IMR-90 (cell line): ENCODE data around the gene KIAA0513. TPM values are rescaled to one million over a fixed set of nuclear protein-coding genes. Genes with fewer than 3 reads are reported as not detected.

Experiments
- ATAC-seq: fragments of 200-7000 bp; cut with Tn5 transposase; 2 replicates; pipeline ENCODE4 v1.9.1; 2020; ENCODE audit warnings: low read depth, mild to moderate bottlenecking, moderate library complexity
- BruUV-seq: library from RNA; stranded (reverse); fragments of 400-500 nt; replicated peaks from 2 replicates; lab custom pipeline; 2021; lab: Mats Ljungman, UMichigan
- CTCF ChIA-PET: fragments of 300-600 bp; formaldehyde crosslinking; extraction: SDS; loops from one replicate; lab custom pipeline; 2021; ENCODE audit warnings: antibody characterized with exemption; lab: Yijun Ruan, JAX
- POLR2A ChIA-PET: fragments of 300-600 bp; sonication (Branson Sonifier 250); formaldehyde crosslinking; loops from one replicate; lab custom pipeline; 2022; ENCODE audit warnings: antibody characterized with exemption; ENCODE audit not compliant: unreplicated experiment; lab: Charles Lee
- DNase-seq: peaks from one replicate; pipeline ENCODE4 v3.0.0; 2013
- H2AFZ ChIP-seq: replicated peaks from 2 replicates; pipeline ENCODE3; 2013; ENCODE audit warnings: low read length, mild to moderate bottlenecking; ENCODE audit not compliant: poor library complexity
- H2AK5ac ChIP-seq: 2 replicates; pipeline ENCODE4 v1.6.1; 2013; ENCODE audit warnings: low read depth, low read length, inconsistent platforms
- H2AK9ac ChIP-seq: replicated peaks from 2 replicates; pipeline ENCODE3; 2013; ENCODE audit warnings: mild to moderate bottlenecking, low read depth, low read length, moderate library complexity; ENCODE audit not compliant: poor library complexity
- H2BK120ac ChIP-seq: 2 replicates; pipeline ENCODE4 v1.6.1; 2013; ENCODE audit warnings: low read depth, low read length, inconsistent platforms
- H2BK15ac ChIP-seq: 3 replicates; pipeline ENCODE4 v1.6.1; 2013; ENCODE audit warnings: low read depth, low read length, inconsistent platforms
- H2BK20ac ChIP-seq: 2 replicates; pipeline ENCODE4 v1.6.1; 2013; ENCODE audit warnings: low read depth, mild to moderate bottlenecking, inconsistent platforms, low read length, moderate library complexity
- H2BK5ac ChIP-seq: 2 replicates; pipeline ENCODE4 v1.6.1; 2013; ENCODE audit warnings: mild to moderate bottlenecking, low read depth, low read length, inconsistent platforms; ENCODE audit not compliant: poor library complexity, severe bottlenecking
- H3K14ac ChIP-seq: replicated peaks from 2 replicates; pipeline ENCODE4 v1.6.1; 2013; ENCODE audit warnings: low read depth, low read length, inconsistent platforms
- H3K18ac ChIP-seq: 2 replicates; pipeline ENCODE4 v1.6.1; 2013; ENCODE audit warnings: low read depth, low read length, control low read depth
- H3K23ac ChIP-seq: 2 replicates; pipeline ENCODE4 v1.6.1; 2013; ENCODE audit warnings: low read depth, low read length, inconsistent platforms
- H3K27ac ChIP-seq: 2 replicates; pipeline ENCODE4 v1.5.1; 2013; ENCODE audit warnings: mild to moderate bottlenecking, control low read depth, low read length; ENCODE audit not compliant: insufficient read depth
- H3K27me3 ChIP-seq: 2 replicates; pipeline ENCODE4 v1.6.1; 2013; ENCODE audit warnings: low read length; ENCODE audit not compliant: control insufficient read depth, insufficient read depth
- H3K36me3 ChIP-seq: 2 replicates; pipeline ENCODE4 v1.6.1; 2013; ENCODE audit warnings: low read length, mixed read lengths; ENCODE audit not compliant: control insufficient read depth, insufficient read depth
- H3K4ac ChIP-seq: 2 replicates; pipeline ENCODE4 v1.6.1; 2013; ENCODE audit warnings: low read depth, low read length, inconsistent platforms
- H3K4me1 ChIP-seq: 2 replicates; pipeline ENCODE4 v1.6.1; 2013; ENCODE audit warnings: low read length, mixed read lengths; ENCODE audit not compliant: control insufficient read depth, insufficient read depth
- H3K4me2 ChIP-seq: 2 replicates; pipeline ENCODE4 v1.6.1; 2013; ENCODE audit warnings: low read depth, mild to moderate bottlenecking, control low read depth, low read length, moderate library complexity
- H3K4me3 ChIP-seq: 2 replicates; pipeline ENCODE4 v1.5.1; 2013; ENCODE audit warnings: low read depth, mild to moderate bottlenecking, control low read depth, low read length, moderate library complexity; ENCODE audit not compliant: insufficient read depth
- H3K56ac ChIP-seq: 2 replicates; pipeline ENCODE4 v1.6.1; 2013; ENCODE audit warnings: low read length, inconsistent platforms; ENCODE audit not compliant: insufficient read depth; ENCODE audit errors: extremely low read depth
- H3K79me1 ChIP-seq, 2 experiments: 2 replicates each; pipeline ENCODE4 v1.6.1; 2013; ENCODE audit warnings: low read length in 2 of 2, inconsistent platforms in 1 of 2, low read depth in 1 of 2
- H3K9ac ChIP-seq: 2 replicates; pipeline ENCODE4 v1.6.1; 2013; ENCODE audit warnings: low read depth, low read length, control low read depth
- H3K9me1 ChIP-seq: 2 replicates; pipeline ENCODE4 v1.6.1; 2013; ENCODE audit warnings: low read length, inconsistent platforms; ENCODE audit not compliant: insufficient read depth
- H3K9me3 ChIP-seq: 2 replicates; pipeline ENCODE4 v1.6.1; 2013; ENCODE audit warnings: low read length; ENCODE audit not compliant: control insufficient read depth, insufficient read depth
- H4K20me1 ChIP-seq: 2 replicates; pipeline ENCODE4 v1.6.1; 2013; ENCODE audit warnings: low read length, inconsistent platforms; ENCODE audit not compliant: insufficient read depth
- H4K5ac ChIP-seq: 2 replicates; pipeline ENCODE4 v1.6.1; 2013; ENCODE audit warnings: mild to moderate bottlenecking, low read depth, low read length, control low read depth
- H4K8ac ChIP-seq, 2 experiments: 2 replicates each; pipeline ENCODE4 v1.6.1; 2013; ENCODE audit warnings: low read depth in 2 of 2, low read length in 2 of 2, control low read depth in 1 of 2, inconsistent platforms in 1 of 2
- H4K91ac ChIP-seq: 2 replicates; pipeline ENCODE4 v1.6.1; 2013; ENCODE audit warnings: low read depth, low read length, inconsistent platforms; ENCODE audit not compliant: insufficient read depth
- CTCF ChIP-seq: conservative IDR thresholded peaks from 2 replicates; pipeline ENCODE4 v1.5.1; 2012; ENCODE audit warnings: mild to moderate bottlenecking, low read depth, low read length, improper control_type of control experiment
- WGBS, 2 experiments: methylation state at CpG; one replicate each; pipeline versions ENCODE4 v1.1.5 to v1.1.7; 2013; ENCODE audit warnings: missing lambda C conversion rate in 2 of 2; ENCODE audit not compliant: insufficient read length in 1 of 2; ENCODE audit errors: extremely low coverage in 2 of 2; 5-methylcytosine and 5-hydroxymethylcytosine counted together
- dilution Hi-C: fragments of 300-500 bp; cut with HindIII; formaldehyde crosslinking; loops from one replicate; pipeline ENCODE4 v1.14.3; 2018; ENCODE audit warnings: low sequenced_read_pairs; ENCODE audit not compliant: unreplicated experiment
- in situ Hi-C: fragments of 300-500 bp; cut with MboI; formaldehyde crosslinking; loops from 3 replicates; pipeline ENCODE4 v1.14.3; 2019; ENCODE audit warnings: low sequenced_read_pairs, inconsistent platforms, mixed read lengths
- intact Hi-C: fragments of 100-400 bp; cut with micrococcal nuclease; formaldehyde crosslinking; loops from 2 replicates; pipeline ENCODE4 v1.10.0; 2022
- polyA plus RNA-seq, 3 experiments: library from polyadenylated mRNA; depleted of rRNA; stranded (reverse); fragments of >200 nt; gene quantifications; 2 replicates each; pipeline ENCODE4 v1.2.3, GENCODE V29; 2012; ENCODE audit warnings: low replicate concordance in 1 of 3
- total RNA-seq: library from RNA; depleted of rRNA; stranded (reverse); fragments of >200 nt; gene quantifications from 2 replicates; pipeline ENCODE4 v1.2.3, GENCODE V29; 2012

The KIAA0513 gene
- total and polyA plus RNA-seq, 2 of the 4 experiments (the other 2 are of a cell fraction): 9.5 TPM

DNA sequence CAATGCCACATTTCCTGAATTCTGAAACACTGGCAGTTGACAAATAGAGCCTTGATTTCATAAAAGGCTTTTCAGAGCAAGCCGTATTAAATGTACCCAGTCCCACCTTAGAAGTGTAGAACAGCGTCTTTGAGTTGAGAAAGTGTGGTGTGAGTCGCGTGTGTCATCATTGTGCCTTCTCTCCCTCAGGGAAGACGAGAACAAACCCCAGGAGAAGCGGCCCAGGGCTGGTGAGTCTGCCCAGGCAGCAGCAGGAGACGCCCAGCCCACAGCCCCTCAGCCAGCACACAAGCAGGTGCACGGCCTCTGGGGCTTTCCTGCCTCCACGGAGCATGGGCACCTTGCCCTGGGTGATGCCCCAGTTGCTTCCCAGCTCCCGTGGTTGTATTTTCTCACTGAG, 50.6 kb downstream of the KIAA0513 start:
- Histone ChIP-seq H3K4me2 (no peak overlapping the region), H2AK9ac (no peak overlapping the region), H3K4me3 (no peak overlapping the region), H2BK15ac (no peak overlapping the region), H3K4ac (no peak overlapping the region), H3K9me1 (no peaks in the 10 kb centered on the region; the same call in none of the 2 replicates), H3K4me1 (peaks cover 5% of the 10 kb centered on the region; the same call in 1 of the 2 replicates), H2AK5ac (no peak overlapping the region), H4K5ac (no peak overlapping the region), H2BK20ac (no peak overlapping the region), H3K56ac (no peak overlapping the region), H3K9ac (no peak overlapping the region), H3K14ac (no peak overlapping the region), H2BK120ac (no peak overlapping the region), H3K23ac (no peak overlapping the region), H4K8ac (no peak overlapping the region), H3K27ac (no peak overlapping the region), H2BK5ac (no peak overlapping the region), H4K91ac (no peak overlapping the region), H3K79me1 (no peaks in the 10 kb centered on the region), H3K27me3 (no peaks in the 10 kb centered on the region), H3K9me3 (no peaks in the 10 kb centered on the region), H4K20me1 (0 out of 2 replicates have a peak, but pooled peaks cover 6% of the 10 kb centered on the region), H3K18ac (no peak overlapping the region), H3K36me3 (peaks cover 31% of the 10 kb centered on the region; the same call in 1 of the 2 replicates), H2AFZ (no peak overlapping the region)
- CTCF ChIA-PET: interaction anchor here (0.6 kb wide), 1 partner anchor 607 kb away, joined by 3 read pairs; no protein-coding TSS in a partner anchor
- ATAC-seq (no peak), DNase-seq (no peak)
- dilution Hi-C loops (no loop called here), intact Hi-C loops (no loop called here), in situ Hi-C loops (no loop called here)
- TF ChIP-seq CTCF: no peak
- POLR2A ChIA-PET: no interaction called here
- BruUV-seq: no TSS peak
- WGBS, 2 experiments: 100% methylated on average over 2 of the region's 10 CpGs; no CpG with 5 or more reads in 1 of the 2 experiments
